ENCODE data around the gene AIF1.

Gene AIF1

GRCh38 chr6:31614684-31615578 lies at the start of gene AIF1:
Gene AIF1, plus strand, starts transcription at chr6:31615234. Its CDS starts 96 bp downstream, at chr6:31615330.
- Histone ChIP-seq H3K27ac (ENCODE audit: low read depth, low read length) (peak within 1 kb of the TSS; percentile 71), H3K9me3 (ENCODE audit: control insufficient read depth, insufficient read depth, low read length) (no peaks in the 10 kb centered on the region), H3K4me3 (ENCODE audit: low read length) (peak within 1 kb of the TSS; percentile 81), H3K27me3 (ENCODE audit: control insufficient read depth, low read length) (no peaks in the 10 kb centered on the region), H3K9me2 (replicated peaks; ENCODE audit: control insufficient read depth, low read length) (no peaks in the 10 kb centered on the region), H3K4me1 (ENCODE audit: control insufficient read depth, low read length) (peaks cover 38% of the 10 kb centered on the region), H3K36me3 (ENCODE audit: control insufficient read depth, low read length) (no peaks in the 10 kb centered on the region), H3F3A (ENCODE audit: control insufficient read depth, insufficient read depth) (peaks cover 22% of the 10 kb centered on the region), H3K79me2 (ENCODE audit: control insufficient read depth, low read length) (peaks cover 9% of the 10 kb centered on the region), H4K20me1 (ENCODE audit: control insufficient read depth, insufficient read depth, low read depth, low read length) (no peaks in the 10 kb centered on the region), H3K4me2 (ENCODE audit: low read length) (peak within 1 kb of the TSS; percentile 93)
- TF ChIP-seq CTCF (IDR thresholded peaks at IDR 0.05; ENCODE audit: low read depth, low read length, poor library complexity, severe bottlenecking) (no peak), EZH2phosphoT487 (IDR thresholded peaks at IDR 0.05; ENCODE audit: borderline replicate concordance, low read length) (no peak)

- Histone ChIP-seq H3K27ac (ENCODE audit: low read depth, low read length) (no peak overlapping the region), H3K9me3 (ENCODE audit: control insufficient read depth, insufficient read depth, low read length) (no peaks in the 10 kb centered on the region), H3K36me3 (ENCODE audit: control insufficient read depth, low read length) (no peaks in the 10 kb centered on the region), H3F3A (ENCODE audit: control insufficient read depth, insufficient read depth) (peaks cover 14% of the 10 kb centered on the region), H4K20me1 (ENCODE audit: control insufficient read depth, insufficient read depth, low read depth, low read length) (no peaks in the 10 kb centered on the region), H3K4me3 (ENCODE audit: low read length) (no peak overlapping the region), H3K27me3 (ENCODE audit: control insufficient read depth, low read length) (peaks cover 51% of the 10 kb centered on the region), H3K79me2 (ENCODE audit: control insufficient read depth, low read length) (no peaks in the 10 kb centered on the region), H3K9me2 (replicated peaks; ENCODE audit: control insufficient read depth, low read length) (no peaks in the 10 kb centered on the region), H3K4me2 (ENCODE audit: low read length) (no peak overlapping the region; the same call in 1 of the 2 replicates), H3K4me1 (ENCODE audit: control insufficient read depth, low read length) (peaks cover 64% of the 10 kb centered on the region)
- TF ChIP-seq CTCF (IDR thresholded peaks at IDR 0.05; ENCODE audit: low read depth, low read length, poor library complexity, severe bottlenecking) (no peak), EZH2phosphoT487 (IDR thresholded peaks at IDR 0.05; ENCODE audit: borderline replicate concordance, low read length) (no peak)
Observed at GRCh38 chr6:31567531-31568370, 47.3 kb upstream of the AIF1 start.

GRCh38 chr6:31568537-31568961 lies 46.5 kb upstream of the AIF1 start:
- no peaks in the 10 kb centered on the region for H3K9me2 ChIP-seq (replicated peaks; ENCODE audit: control insufficient read depth, low read length)
- H3K27ac ChIP-seq (ENCODE audit: low read depth, low read length) = no peak overlapping the region
- no peak overlapping the region for H3K4me3 ChIP-seq (ENCODE audit: low read length)
- no peaks in the 10 kb centered on the region for H4K20me1 ChIP-seq (ENCODE audit: control insufficient read depth, insufficient read depth, low read depth, low read length)
- H3K79me2 ChIP-seq (ENCODE audit: control insufficient read depth, low read length) = no peaks in the 10 kb centered on the region
- H3K27me3 ChIP-seq (ENCODE audit: control insufficient read depth, low read length) = peaks cover 55% of the 10 kb centered on the region
- TF ChIP-seq CTCF (IDR thresholded peaks at IDR 0.05; ENCODE audit: low read depth, low read length, poor library complexity, severe bottlenecking) = no peak
- no peak for TF ChIP-seq EZH2phosphoT487 (IDR thresholded peaks at IDR 0.05; ENCODE audit: borderline replicate concordance, low read length)
- H3F3A ChIP-seq (ENCODE audit: control insufficient read depth, insufficient read depth) = peaks cover 14% of the 10 kb centered on the region
- H3K4me2 ChIP-seq (ENCODE audit: low read length) = peak overlapping the region; percentile 6
- no peaks in the 10 kb centered on the region for H3K9me3 ChIP-seq (ENCODE audit: control insufficient read depth, insufficient read depth, low read length)
- peaks cover 60% of the 10 kb centered on the region for H3K4me1 ChIP-seq (ENCODE audit: control insufficient read depth, low read length)
- no peaks in the 10 kb centered on the region for H3K36me3 ChIP-seq (ENCODE audit: control insufficient read depth, low read length)

Measured in DOHH2 (cell line).